HG03469 (cell line): ENCODE measurements around the gene STH.

Source experiments
- ATAC-seq: cut with Tn5 transposase; IDR thresholded peaks from one replicate; pipeline ENCODE4 v1.9.1; 2021; ENCODE audit warnings: mild to moderate bottlenecking, moderate library complexity, moderate number of reproducible peaks; ENCODE audit not compliant: unreplicated experiment

Gene STH

DNA sequence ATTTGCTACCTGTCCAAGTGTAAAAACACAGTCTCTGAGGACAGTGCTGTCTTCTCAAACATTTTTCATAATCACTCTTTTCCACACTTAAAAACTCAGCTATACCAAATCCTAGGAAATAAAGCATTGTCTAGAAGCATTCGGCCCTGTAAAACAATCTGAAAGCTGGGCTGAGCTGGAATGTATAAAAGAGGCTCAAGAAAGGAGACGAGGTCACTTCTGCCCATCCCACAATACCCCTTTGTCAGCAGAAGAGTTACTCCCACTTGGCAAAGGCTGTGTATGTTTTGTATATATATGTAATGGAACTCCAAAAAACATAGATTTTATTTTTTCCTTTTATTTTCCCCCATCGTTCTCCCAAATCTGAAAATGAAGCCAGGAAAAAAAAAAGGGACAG lies 43.9 kb downstream of the STH start:
- ATAC-seq: no peak

GRCh38 chr17:46043606-46044005 lies 44.6 kb downstream of the STH start:
- ATAC-seq: no peak

GRCh38 chr17:46044286-46044928 lies 45.4 kb downstream of the STH start:
- ATAC-seq: no peak

- no peak for ATAC-seq
These were observed 45.9 kb downstream of the STH start for GRCh38 chr17:46044989-46045388.

GRCh38 chr17:46045639-46046038 lies 46.6 kb downstream of the STH start:
- ATAC-seq: no peak

- no peak for ATAC-seq
These were observed 47.9 kb downstream of the STH start for GRCh38 chr17:46046957-46047356.

- no peak for ATAC-seq
These were observed 48.3 kb downstream of the STH start for GRCh38 chr17:46047398-46047797.

DNA sequence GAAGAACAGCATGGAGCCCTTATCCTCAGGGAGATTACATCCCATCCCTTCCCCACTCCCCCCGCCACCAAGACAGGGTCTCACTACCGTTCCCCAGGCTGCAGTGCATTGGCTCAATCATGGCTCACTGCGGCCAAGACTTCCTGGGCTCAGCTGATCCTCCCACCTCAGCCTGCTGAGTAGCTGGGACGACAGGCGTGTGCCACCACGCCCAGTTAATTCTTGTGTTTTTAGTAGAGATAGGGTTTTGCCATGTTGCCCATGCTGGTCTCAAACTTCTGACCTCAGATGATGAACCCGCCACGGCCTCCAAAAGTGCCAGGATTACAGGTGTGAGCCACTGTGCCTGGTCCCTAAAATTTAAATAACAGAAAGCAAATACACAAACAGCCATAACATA lies 48.8 kb downstream of the STH start:
- ATAC-seq: no peak
